GM12892 (cell line): ENCODE data around the gene ARFGAP3.

Experiments used
- POLR2A ChIP-seq: IDR thresholded peaks from 2 replicates; pipeline ENCODE4 v1.6.1; 2011; ENCODE audit warnings: low read depth, low read length, control low read depth
- POLR2AphosphoS5 ChIP-seq: IDR thresholded peaks from 2 replicates; pipeline ENCODE4 v1.6.1; 2011; ENCODE audit warnings: low read depth, low read length, control low read depth
- TAF1 ChIP-seq: IDR thresholded peaks from 2 replicates; pipeline ENCODE4 v1.6.1; 2011; ENCODE audit warnings: low read depth, mild to moderate bottlenecking, control low read depth, low read length, borderline replicate concordance

- TF ChIP-seq POLR2A, result no peak
- TF ChIP-seq POLR2AphosphoS5, result no peak
- TF ChIP-seq TAF1, result no peak
These were observed 12.9 kb upstream of the ARFGAP3 start for GRCh38 chr22:42869888-42870480.
